ENCODE results near the gene RIPK4.

- TF ChIP-seq ARNT (IDR thresholded peaks at IDR 0.05): no peak
- no peak for TF ChIP-seq NFRKB (IDR thresholded peaks at IDR 0.05)
- TF ChIP-seq SUZ12 (IDR thresholded peaks at IDR 0.05): no peak
- TF ChIP-seq SP1 (IDR thresholded peaks at IDR 0.05): no peak
- no peak for TF ChIP-seq FOXA1 (IDR thresholded peaks at IDR 0.05)
Observed at GRCh38 chr21:41808094-41808493, 41.2 kb upstream of the RIPK4 start.

Data from HEK293T (cell line).